HG03060 (cell line): ENCODE measurements around the gene TMEM87A.
"Not testable (repeated sequence)": the region's sequence is repeated elsewhere in the genome, so short reads cannot be mapped to it uniquely, and the experiment has no call there.

Experiments
- ATAC-seq: cut with Tn5 transposase; IDR thresholded peaks from one replicate; pipeline ENCODE4 v1.9.1; 2021; ENCODE audit warnings: low read depth, moderate number of reproducible peaks; ENCODE audit not compliant: unreplicated experiment

Gene TMEM87A

GRCh38 chr15:42273900-42274701 lies 868 bp upstream of the TMEM87A start:
- ATAC-seq: no peak

- no peak for ATAC-seq
These were observed 2.2 kb downstream of the TMEM87A start for GRCh38 chr15:42270996-42271395.

- no peak for ATAC-seq
These were observed 2.7 kb downstream of the TMEM87A start for GRCh38 chr15:42270551-42270950.

GRCh38 chr15:42267286-42267685 lies 5.9 kb downstream of the TMEM87A start:
- no peak for ATAC-seq

- ATAC-seq: no peak
These were observed 8.4 kb downstream of the TMEM87A start for GRCh38 chr15:42264795-42265194.

GRCh38 chr15:42253300-42253699 lies 19.9 kb downstream of the TMEM87A start:
- no peak for ATAC-seq

- ATAC-seq: no peak
These were observed 32.4 kb downstream of the TMEM87A start for GRCh38 chr15:42240823-42241222.

GRCh38 chr15:42239528-42240182 lies 33.6 kb downstream of the TMEM87A start:
- ATAC-seq: no peak

GRCh38 chr15:42233107-42233506 lies 40.1 kb downstream of the TMEM87A start:
- ATAC-seq: no peak

- ATAC-seq: no peak
These were observed 40.6 kb downstream of the TMEM87A start for GRCh38 chr15:42232606-42233005.

GRCh38 chr15:42231088-42231487 lies 42.1 kb downstream of the TMEM87A start:
- ATAC-seq: no peak

GRCh38 chr15:42228981-42229380 lies 44.3 kb downstream of the TMEM87A start:
- ATAC-seq: not testable (repeated sequence)

GRCh38 chr15:42228036-42228435 lies 45.2 kb downstream of the TMEM87A start:
- no peak for ATAC-seq

- ATAC-seq: no peak
These were observed 46.6 kb downstream of the TMEM87A start for GRCh38 chr15:42226648-42227047.

GRCh38 chr15:42220216-42220615 lies 53.0 kb downstream of the TMEM87A start:
- ATAC-seq: no peak

- no peak for ATAC-seq
These were observed 54.2 kb downstream of the TMEM87A start for GRCh38 chr15:42218953-42219592.

- ATAC-seq: no peak
These were observed 55.7 kb downstream of the TMEM87A start for GRCh38 chr15:42217568-42217967.

- ATAC-seq: no peak
These were observed 57.1 kb downstream of the TMEM87A start for GRCh38 chr15:42215913-42216829.

GRCh38 chr15:42214600-42214999 lies 58.6 kb downstream of the TMEM87A start:
- ATAC-seq: no peak

GRCh38 chr15:42213511-42213910 lies 59.7 kb downstream of the TMEM87A start:
- no peak for ATAC-seq
